Neural progenitor cell (in vitro differentiated cells): Measurements from ENCODE around the gene TNPO2.

Source experiments
- CTCF ChIP-seq: fragments of 200-600 bp; sonication (generic); IDR thresholded peaks from 2 replicates; pipeline ENCODE4 v1.5.1; 2017; ENCODE audit warnings: antibody characterized with exemption, mild to moderate bottlenecking
- EZH2 ChIP-seq: fragments of 200-600 bp; sonication (generic); IDR thresholded peaks from 2 replicates; pipeline ENCODE4 v1.6.1; 2017; ENCODE audit warnings: antibody characterized with exemption, mild to moderate bottlenecking, moderate library complexity

- no peak for TF ChIP-seq CTCF
- no peak for TF ChIP-seq EZH2
These were observed 36.0 kb upstream of the TNPO2 start for GRCh38 chr19:12759686-12760085.
